ENCODE measurements around the gene MC1R.

Gene MC1R

DNA sequence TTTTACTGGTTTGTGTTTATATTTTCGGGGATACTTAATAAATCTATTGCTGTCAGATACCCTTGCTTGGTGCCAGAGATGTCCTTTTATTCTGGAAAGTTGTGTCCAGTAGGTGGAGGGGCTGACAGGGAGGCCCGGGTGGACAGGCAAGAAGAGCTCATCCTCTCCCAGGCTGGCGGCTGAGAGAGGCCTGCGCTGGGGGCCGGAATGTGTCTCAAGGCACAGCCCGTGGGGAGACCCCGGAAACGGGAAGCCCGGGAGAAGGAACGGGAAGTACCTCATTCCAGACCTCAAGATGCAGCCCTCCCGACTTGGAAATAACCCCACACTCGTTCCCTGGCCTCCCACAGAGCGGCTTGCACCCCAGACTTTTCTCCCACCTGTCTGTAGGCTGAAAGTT is 17.4 kb downstream of the MC1R start:
- no peak for DNase-seq

DNA sequence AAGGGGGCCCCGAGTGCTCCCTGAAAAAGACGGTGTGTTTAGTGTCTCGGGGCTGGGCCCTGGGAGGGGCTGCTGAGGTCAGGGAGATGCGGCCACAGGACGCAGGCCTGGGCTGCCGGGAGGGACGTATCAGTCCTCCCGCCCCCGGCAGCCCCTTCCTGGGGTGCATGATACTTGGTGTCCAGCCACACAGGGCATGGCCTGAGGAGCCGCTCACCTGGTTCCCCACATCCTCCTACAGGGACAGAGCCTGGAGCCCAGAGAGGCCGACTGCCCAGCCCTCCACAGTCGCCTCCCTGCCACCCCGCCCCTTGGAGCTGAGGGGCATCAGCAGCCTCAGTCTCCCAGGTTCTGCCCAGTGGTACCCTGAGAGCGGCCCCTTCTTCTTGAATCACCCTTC is 17.8 kb downstream of the MC1R start:
- DNase-seq, result no peak

DNA sequence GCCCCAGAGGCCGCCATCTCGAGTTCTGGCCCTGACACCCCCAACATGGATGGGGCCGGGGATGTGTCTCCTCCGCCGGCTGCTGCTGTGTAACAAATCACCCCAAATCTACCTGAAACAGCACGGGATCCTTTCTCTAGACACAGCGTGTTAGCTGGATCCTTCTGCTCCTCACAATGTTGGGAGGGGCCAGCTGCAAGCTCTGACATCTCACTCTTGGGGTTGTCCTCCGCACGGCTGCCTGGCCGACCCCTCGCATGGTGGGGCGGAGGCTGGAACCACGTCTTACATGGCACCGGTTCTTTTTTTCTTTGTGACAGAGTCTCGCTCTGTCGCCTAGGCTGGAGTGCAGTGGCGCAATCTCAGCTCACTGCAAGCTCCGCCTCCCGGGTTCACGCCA is 18.3 kb downstream of the MC1R start:
- DNase-seq, result no peak

DNA sequence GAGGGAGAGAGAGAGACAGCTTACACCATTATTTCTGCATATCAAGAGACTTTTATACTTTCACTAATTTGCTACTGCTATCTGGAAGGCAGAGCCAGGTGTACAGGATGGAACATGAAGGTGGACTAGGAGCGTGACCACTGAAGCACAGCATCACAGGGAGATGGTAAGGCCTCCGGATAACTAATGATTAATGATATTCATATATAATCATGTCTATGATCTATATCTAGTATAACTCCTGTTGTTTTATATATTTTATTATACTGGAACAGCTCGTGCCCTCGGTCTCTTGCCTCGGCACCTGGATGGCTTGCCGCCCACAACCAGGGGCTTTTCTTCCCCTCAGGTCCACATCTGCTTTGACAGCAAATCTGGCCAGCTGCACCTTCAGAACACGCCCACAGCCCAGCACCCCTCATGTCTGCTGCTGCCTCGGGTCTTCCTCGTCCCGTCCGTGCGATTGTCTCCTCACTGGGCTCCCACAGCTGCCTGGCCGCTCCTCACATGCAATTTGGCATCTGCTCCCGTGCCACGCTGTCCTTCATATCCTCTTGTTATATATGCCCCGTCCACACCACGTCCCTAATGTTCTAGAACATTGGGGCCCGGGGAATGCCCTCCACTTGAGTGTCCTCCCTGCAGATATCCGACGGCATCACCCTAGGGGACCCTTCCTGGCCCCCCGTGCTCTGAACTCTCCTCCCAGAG is 19.7 kb downstream of the MC1R start:
- DNase-seq, result no peak

DNA sequence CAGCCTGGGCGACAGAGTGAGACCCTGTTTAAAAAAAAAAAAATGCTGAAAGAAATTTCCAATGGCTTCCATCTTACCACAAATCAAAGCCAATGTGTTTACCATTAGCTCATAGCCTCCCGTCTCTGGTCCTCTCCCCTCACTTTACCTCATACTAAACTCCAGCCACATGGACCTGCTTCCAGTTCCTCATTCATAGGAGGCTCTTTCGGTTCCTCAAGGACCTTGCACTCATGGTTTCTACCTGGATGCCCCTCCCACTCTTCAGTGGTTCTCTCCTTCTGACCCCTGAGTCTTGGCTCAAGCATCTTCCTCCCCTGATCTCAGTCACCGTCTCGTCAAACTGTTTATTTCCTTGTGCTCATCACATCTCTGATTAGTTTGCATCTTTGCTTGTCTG is 26.1 kb downstream of the MC1R start:
- no peak for DNase-seq

DNA sequence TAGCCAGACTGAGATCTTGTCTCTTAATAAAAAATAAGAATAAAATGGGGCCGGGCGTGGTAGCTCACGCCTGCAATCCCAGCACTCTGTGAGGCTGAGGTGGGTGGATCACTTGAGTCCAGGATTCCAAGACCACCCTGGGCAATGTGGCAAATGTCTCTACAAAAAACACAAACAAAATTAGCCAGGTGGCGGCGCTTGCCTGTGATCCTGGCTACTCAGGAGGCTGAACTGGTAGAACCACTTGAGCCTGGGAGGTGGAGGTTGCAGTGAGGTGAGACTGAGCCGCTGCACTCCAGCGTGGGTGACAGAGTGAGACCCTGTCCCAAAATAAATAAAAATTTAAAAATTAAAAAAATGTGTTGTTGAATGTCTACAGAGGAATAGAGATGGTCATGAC is 27.0 kb downstream of the MC1R start:
- DNase-seq, result no peak

DNA sequence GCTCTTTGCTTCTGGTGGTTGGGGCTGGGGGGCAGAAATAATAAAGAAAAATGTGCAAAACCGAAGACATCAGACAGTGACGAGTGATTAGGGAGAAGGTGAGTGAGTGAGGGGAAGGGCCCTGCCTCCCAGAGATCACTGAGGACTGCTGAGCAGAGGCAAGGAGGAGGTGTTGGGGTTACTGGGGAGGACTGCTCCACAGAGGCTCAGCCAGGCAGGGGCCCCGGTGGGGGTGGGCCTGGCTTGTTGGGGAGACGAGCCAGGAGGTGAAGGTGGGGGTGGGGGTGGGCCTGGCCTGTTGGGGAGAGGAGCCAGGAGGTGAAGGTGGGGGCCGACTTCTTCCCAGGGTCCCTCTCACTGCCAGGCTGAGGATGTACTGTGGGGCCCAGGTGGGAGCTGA is 27.9 kb downstream of the MC1R start:
- DNase-seq, result no peak

DNA sequence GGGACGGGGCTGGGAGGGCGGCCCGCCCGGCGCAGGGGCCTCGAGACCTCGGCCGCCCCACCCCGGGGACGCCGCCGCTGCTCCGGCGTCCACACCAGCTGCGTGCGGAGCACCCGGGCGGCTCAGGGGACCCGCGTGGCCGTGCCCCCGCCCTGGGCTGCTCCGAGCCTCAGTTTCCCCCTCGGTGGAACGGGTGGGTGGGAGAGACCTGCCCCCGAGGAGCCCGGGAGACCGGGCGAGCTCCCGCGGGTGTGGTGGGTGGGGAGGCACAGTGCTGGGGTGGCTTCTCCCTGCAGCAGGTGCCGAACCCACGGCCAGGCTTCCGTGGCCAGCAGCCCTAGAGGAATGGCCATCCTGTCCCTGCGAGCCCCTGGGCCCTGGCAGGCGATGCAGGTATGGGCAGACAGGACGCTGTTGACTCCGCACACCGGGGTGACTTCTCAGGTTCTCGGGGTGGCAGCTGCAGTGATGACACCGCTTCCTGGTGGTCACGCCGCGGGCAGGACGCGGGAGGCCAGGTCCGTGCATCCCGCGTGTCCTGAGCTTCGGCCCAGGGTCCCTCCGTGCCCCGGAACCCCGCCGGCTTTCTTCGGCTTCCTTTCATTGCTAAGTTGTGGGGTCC is 30.6 kb downstream of the MC1R start:
- DNase-seq, result no peak

DNA sequence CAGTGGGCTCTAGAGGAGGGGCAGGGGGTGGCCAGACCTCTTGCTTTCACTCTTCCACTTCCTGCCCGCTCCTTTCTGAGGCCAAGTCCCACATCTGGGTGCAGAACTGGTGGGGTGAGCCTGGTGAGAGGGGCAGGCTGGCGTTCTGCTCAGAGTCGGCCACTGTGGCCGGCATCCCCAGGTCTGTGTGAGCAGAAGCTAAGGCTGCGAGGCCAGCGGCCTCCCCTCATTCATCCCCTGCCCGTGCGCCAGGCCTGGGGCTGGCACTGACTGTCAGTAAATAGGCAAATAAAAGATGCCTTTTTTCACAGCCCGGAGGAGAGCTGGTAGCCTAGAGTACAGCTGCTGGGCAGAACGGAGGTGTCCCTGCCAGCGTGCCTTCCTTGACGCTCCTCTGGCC is 31.1 kb downstream of the MC1R start:
- DNase-seq, result no peak

DNA sequence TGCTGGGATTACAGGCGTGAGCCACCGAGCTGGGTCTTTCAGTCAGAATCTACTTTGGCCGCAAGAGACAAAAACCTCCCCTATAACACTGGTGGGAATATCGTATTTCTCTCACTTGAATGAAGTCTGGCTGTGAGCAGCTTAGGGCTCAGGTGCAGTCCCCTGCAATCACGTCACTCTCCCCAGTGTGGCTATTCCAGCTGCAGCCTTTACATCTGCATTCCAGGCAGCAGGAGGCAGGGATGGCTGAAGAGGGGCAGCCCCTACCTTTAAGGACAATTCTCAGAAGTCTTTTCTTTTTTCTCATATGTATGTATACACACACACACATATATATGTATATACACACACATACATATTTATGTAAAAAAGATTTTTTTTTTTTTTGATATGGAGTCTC is 32.8 kb downstream of the MC1R start:
- DNase-seq, result no peak

DNA sequence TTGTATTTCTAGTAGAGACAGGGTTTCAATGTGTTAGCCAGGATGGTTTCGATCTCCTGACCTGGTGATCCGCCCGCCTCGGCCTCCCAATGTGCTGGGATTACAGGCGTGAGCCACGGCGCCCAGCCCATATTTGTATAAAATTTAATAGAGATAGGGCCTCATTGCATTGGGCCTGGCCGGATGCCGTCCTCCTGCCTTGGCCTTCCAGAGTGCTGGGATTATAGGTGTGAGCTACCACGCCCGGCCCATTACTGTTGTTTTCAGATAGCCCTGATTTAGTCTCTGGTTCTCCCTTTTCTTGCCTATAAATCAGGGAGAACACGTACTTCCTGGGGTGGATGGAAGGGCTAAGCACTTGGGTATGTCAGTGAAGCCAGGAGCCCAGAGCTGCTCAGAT is 33.4 kb downstream of the MC1R start:
- DNase-seq, result no peak

DNA sequence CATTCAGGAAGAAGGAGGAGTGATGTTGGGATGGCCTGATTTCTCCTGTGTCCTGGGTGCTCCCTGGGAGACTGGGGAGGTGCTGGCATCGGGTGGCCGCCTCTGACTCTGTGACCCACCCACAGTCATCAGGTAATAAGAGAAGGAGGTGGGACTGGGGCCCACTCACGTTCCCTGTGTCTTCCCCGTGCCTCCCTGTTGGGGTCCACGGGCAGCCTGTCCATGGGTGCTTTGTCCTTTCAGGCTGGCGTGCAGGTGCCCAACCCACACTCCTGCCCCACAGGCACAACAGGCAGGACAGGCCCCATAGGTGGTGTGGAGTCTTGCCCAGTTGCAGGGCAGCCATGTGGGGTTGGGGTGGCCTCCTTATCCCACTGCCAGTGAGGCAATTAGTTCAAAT is 33.9 kb downstream of the MC1R start:
- DNase-seq, result no peak

DNA sequence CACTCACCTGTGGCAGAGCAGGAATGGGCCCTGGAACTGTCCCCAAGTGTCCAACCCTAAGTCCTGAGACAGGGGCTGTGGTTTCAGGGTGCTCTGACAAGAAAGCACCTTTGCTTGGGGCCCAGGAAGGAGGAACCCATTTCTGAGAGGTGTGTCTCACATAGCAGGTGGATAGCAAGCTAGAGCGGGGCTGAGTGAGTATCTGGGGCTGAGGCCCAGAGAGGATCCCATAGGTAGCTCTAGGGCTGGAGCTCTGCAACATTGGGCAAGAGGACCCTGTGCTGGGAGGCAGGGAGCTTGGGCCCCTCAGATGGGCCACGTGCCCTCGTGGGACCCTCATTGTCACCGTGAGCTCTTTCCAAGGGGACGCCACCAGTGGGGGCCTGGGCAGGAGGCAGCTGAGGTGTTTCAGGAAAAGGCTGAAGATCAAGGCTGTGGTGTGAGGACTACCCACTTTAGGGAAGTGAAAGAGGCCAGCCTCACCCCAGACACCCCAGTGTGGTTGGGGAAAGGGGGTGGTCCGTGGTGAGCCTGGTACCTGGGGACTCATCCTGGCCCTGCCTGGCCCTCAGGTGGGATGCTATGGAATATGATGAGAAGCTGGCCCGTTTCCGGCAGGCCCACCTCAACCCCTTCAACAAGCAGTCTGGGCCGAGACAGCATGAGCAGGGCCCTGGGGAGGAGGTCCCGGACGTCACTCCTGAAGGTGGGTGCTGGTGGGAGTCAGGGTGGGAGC is 35.2 kb downstream of the MC1R start:
- DNase-seq, result no peak

DNA sequence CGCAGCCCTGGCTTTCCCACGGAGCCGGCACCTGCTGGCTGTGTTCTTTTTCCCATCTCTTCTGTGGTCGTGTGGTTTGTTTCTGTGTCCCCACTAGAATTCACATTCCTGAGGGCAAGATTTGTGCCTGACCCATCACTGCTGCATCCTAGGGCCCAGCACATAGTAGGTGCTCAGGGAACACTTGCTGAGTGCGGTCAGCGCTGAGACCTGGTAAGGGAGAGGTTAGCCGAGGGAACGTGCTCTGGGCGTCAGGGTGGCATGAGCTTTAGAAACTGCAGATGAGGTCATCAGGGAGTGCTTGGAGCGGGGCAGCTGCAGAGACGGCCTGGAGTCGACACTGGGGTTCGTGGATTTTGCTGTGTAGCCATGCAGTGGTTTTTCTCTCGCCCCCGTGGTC is 35.8 kb downstream of the MC1R start:
- no peak for DNase-seq

DNA sequence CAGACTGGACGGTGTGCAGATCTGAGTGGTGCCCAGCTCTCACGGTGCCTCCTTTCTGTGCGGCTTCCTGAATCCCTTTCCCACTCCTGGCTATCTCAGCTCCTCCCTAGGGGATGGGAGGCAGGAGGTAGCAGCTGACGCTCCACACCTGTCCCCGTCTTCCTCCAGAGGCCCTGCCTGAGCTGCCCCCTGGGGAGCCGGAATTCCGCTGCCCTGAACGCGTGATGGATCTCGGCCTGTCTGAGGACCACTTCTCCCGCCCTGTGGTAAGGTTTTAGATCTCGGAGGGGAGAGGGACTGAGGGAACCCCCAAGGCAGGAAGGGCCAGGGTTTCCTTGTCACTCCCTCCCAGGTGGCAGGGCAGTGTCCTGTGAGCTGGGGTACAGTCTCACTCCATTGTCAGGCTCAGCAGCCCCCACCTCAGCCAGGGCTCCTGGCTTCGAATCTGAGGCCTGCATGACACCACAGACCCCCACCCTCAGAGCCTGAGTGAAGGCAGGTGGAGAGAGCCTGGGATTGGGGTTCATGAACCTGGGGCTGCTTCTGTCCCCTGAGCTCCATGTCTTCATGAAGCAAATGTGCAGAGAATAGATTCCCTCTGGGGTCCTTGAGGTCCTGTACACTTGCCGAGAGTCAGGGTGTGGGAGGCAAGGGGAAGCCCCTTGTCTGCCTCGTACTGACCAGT is 36.5 kb downstream of the MC1R start:
- no peak for DNase-seq

DNA sequence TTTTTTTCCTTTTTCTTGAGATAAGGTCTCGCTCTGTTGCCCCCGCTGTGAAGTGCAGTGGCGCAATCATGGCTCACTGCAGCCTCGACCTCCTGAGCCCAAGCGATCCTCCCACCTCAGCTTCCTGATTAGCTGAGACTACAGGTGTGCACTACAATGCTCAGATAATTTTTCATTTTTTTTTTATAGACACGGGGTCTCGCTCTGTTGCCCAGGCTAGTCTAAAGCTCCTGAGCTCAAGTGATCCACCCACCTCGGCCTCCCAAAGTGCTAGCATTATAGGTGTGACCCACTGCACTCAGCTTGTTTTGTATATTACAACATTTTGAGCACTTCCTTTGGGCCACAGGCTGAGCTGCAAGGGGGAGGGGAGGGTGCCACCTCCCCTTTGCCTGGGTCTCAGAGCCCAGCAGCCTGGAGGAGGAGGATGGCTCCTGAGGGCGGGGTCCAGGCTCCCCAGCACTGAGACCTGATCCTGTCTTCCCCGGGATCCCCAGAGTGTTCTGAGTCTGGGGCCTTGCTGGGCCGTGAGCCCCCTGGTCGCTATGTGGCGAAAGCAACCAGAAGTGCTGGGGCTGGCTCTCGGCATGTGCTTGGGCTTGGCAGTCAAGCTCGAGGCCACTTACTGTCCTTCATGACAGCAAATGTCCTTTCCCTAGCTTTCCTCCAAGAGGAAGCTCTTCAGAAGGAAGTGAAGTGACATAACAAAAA is 38.0 kb downstream of the MC1R start:
- no peak for DNase-seq

DNA sequence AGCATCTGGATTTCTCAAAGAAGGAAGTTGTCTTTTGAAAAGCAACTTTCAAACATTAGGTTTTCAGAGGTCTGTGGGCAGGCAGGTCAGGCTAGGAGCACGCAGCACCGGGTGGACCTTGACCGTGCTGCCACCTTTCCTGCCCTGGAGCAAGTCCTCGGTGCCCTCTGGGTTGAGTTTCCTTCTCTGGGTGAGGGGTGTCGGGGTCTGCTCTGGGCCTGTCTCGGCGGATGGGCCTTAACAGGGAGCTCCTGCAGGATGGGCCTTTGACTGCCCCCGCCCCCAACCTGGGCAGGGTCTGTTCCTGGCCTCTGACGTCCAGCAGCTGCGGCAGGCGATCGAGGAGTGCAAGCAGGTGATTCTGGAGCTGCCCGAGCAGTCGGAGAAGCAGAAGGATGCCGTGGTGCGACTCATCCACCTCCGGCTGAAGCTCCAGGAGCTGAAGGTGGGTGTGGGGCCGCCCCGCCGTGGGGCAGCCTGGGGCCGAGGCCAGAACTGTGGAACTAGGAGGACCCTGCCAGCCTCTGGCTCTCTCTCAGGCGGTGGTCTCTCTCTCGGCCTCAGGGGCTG is 38.6 kb downstream of the MC1R start:
- DNase-seq, result no peak

DNA sequence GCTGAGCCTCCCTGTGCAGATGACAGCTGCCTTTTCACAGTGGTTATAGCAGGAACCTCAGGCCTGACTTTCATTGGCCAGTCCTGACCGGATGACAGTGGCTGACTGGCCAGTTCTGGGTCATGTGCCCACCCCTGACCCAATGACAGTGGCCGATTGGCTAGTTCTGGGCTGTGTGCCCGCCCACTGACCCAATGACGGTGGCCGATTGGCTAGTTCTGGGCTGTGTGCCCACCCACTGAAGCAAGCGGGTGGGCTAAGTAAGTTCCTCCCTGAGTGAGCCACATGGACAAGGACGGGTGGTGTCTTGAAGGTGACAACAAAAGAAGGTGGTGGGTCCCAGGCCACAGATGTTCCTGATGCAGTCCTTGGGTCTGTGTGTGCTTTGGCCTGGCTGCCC is 39.4 kb downstream of the MC1R start:
- DNase-seq, result no peak

DNA sequence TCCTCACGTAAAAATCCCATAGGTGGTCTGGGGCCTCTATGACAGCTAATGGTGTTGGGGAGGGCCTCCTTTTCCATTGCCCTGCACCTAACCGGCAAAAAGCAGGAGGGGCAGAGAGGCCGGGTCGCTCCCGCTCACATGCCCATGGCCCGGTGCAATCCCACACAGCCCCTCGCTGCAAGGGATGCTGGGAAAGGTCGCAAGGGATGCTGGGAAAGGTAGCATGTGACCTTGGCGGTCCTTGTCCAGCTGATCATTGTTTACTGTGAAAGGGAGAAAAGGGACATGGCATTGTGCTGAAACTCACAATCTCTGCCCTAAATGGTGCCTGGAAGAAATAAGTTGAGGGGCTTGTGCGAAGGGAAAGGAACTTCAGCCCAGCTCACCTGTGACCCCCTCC is 39.9 kb downstream of the MC1R start:
- no peak for DNase-seq

DNA sequence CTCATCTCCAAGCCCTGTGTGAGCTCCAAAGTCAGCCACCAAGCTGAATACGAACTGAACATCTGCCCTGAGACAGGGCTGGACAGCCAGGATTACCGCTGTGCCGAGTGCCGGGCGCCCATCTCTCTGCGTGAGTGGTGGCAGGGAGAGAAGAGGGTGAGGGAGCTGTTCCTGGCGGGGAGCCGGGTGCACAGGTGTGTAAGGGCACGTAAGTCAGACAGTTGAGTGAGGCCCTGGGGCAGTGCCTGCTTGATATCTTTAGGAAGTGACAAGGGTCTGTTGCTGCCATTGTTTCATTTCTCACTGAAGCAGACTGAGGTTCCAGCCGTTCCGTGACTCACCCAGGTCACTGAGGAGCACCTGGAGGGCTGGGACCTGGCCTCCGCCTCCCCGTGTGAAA is 42.3 kb downstream of the MC1R start:
- no peak for DNase-seq

DNA sequence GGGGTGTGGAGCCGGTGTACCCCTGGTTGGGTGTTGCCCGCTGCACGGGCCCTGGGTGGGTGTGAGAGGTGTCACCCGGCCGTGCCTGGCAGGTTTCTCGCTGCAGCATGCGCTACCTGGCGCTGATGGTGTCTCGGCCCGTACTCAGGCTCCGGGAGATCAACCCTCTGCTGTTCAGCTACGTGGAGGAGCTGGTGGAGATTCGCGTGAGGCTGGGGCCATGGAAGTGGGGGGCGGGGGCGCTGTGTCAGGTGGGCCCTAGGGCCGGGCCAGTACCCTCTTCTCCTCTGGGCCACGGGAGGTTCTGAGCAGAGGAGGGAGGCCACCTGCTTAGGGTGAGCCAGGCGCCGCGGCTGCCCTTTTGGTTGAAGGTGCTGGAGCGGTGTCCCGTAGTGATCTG is 43.3 kb downstream of the MC1R start:
- DNase-seq, result no peak

DNA sequence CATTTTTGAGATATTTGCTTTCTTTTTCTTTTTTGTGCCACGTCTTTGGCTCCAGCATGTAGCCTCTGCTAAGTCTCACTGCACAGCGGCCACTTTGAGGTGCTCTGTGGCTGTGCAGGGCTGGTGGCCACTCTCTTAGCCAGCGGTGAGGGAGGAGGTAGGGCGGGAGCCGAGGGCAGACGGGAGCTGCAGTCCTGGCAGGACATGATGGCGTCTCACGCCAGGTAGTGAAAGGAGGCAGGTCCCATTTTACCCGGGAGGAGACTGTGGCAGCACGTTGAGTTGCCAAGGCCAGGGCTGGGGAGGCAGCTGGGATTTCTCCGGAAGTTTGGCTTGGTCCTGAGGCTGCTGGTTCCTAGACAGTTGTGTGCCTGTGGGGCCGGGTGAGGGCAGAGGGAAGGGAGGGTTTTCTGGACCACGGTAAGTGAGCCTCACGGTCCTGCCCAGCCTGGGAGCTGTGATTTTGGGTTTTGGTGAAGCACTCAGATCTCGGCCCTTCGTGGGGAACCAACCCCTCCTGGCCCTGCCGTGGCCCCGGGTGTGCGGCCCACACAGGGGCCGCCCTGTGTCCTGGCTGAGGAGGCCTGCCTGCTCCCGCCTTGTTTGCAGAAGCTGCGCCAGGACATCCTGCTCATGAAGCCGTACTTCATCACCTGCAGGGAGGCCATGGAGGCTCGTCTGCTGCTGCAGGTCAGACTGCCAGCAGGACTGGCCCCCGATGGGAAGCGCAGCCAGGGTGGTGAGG is 44.3 kb downstream of the MC1R start:
- no peak for DNase-seq

Data from activated CD4-positive, alpha-beta T cell treated with anti-CD3 and anti-CD28 coated beads, Interleukin-2, amount 50 U/mL, for 1 hour (primary cell).